Hematopoietic multipotent progenitor cell treated with erythropoietin and hydrocortisone succinate and interleukin-3 and kit ligand, for 4 days (in vitro differentiated cells): ENCODE data around the gene FTL.
A peak's percentile ranks its signal among the peaks of the same experiment; 100 is the strongest.

Experiments used
- DNase-seq: peaks from one replicate; pipeline ENCODE4 v3.0.0-alpha.2; 2015

The FTL gene

GRCh38 chr19:48966541-48967345 lies 1.6 kb downstream of the FTL start:
- peak; percentile 66 for DNase-seq

- DNase-seq: peak; percentile 54
Observed at GRCh38 chr19:48967346-48968178, 2.5 kb downstream of the FTL start.

GRCh38 chr19:48968179-48968661 lies 3.1 kb downstream of the FTL start:
- DNase-seq: peak; percentile 41

GRCh38 chr19:48968813-48969218 lies 3.7 kb downstream of the FTL start:
- DNase-seq: no peak

- DNase-seq: peak; percentile 92
Observed at GRCh38 chr19:48969276-48970138, 4.4 kb downstream of the FTL start.

- no peak for DNase-seq
Observed at GRCh38 chr19:48970139-48970766, 5.1 kb downstream of the FTL start.

GRCh38 chr19:48970923-48971395 lies 5.8 kb downstream of the FTL start:
- peak; percentile 95 for DNase-seq

GRCh38 chr19:48975947-48976847 lies 11.1 kb downstream of the FTL start:
- DNase-seq: peak; percentile 86

GRCh38 chr19:48977061-48977460 lies 12.0 kb downstream of the FTL start:
- DNase-seq: no peak

- DNase-seq: peak; percentile 54
Observed at GRCh38 chr19:48982280-48982679, 17.2 kb downstream of the FTL start.

- DNase-seq: no peak
Observed at GRCh38 chr19:48985711-48986110, 20.6 kb downstream of the FTL start.

GRCh38 chr19:48986211-48986610 lies 21.1 kb downstream of the FTL start:
- peak; percentile 25 for DNase-seq

GRCh38 chr19:48987323-48987722 lies 22.2 kb downstream of the FTL start:
- DNase-seq: no peak

GRCh38 chr19:48988286-48988685 lies 23.2 kb downstream of the FTL start:
- DNase-seq: no peak

GRCh38 chr19:48988860-48989259 lies 23.8 kb downstream of the FTL start:
- DNase-seq: no peak

GRCh38 chr19:48989701-48990291 lies 24.7 kb downstream of the FTL start:
- DNase-seq: no peak

GRCh38 chr19:48990400-48990799 lies 25.3 kb downstream of the FTL start:
- DNase-seq: no peak

GRCh38 chr19:48991011-48991609 lies 26.0 kb downstream of the FTL start:
- no peak for DNase-seq

- peak; percentile 52 for DNase-seq
Observed at GRCh38 chr19:48991873-48992580, 26.9 kb downstream of the FTL start.
